K562 (cell line): ENCODE measurements around the gene VPS13D. TPM values are rescaled to one million over a fixed set of nuclear protein-coding genes. Genes with fewer than 3 reads are reported as not detected.

Experiments used
- BCL6 ChIP-seq: fragments of 250-450 bp; sonication (Bioruptor Pico); IDR thresholded peaks from 2 replicates; pipeline ENCODE4 v1.4.0; 2020
- GATA2 ChIP-seq: sonication (generic); formaldehyde crosslinking; IDR thresholded peaks from 2 replicates; pipeline ENCODE4 v1.4.0; 2020; ENCODE audit warnings: mild to moderate bottlenecking, missing genetic modification reagents
- MAFG ChIP-seq: fragments of 450-650 bp; conservative IDR thresholded peaks from 2 replicates; pipeline ENCODE4 v1.6.1; 2016; ENCODE audit warnings: missing genetic modification characterization, missing compliant biosample characterization
- NFXL1 ChIP-seq: fragments of 450-650 bp; formaldehyde crosslinking; IDR thresholded peaks from 2 replicates; pipeline ENCODE4 v1.4.0; 2021; ENCODE audit warnings: mild to moderate bottlenecking
- STAG1 ChIP-seq: sonication (generic); formaldehyde crosslinking; IDR thresholded peaks from 2 replicates; pipeline ENCODE4 v1.5.0; 2020; ENCODE audit warnings: missing genetic modification reagents, borderline replicate concordance
- TCF7L2 ChIP-seq: fragments of 150-350 bp; IDR thresholded peaks from 2 replicates; pipeline ENCODE4 v1.6.1; 2016; ENCODE audit warnings: low read depth, mild to moderate bottlenecking, low read length, moderate library complexity
- TRIM24 ChIP-seq, 2 experiments: fragments of 450-650 bp; IDR thresholded peaks; 2 replicates each; pipeline ENCODE4 v1.6.1; 2016
- TRIM28 ChIP-seq: fragments of 450-650 bp; IDR thresholded peaks from 2 replicates; pipeline ENCODE4 v1.6.1; 2017
- XRCC3 ChIP-seq: fragments of 450-650 bp; IDR thresholded peaks from 2 replicates; pipeline ENCODE4 v1.6.1; 2017; ENCODE audit warnings: mild to moderate bottlenecking, moderate library complexity
- ZC3H11A ChIP-seq: IDR thresholded peaks from 2 replicates; pipeline ENCODE4 v1.6.1; 2012; ENCODE audit warnings: low read depth, low read length, improper control_type of control experiment
- ZFP36 ChIP-seq: fragments of 150-350 bp; IDR thresholded peaks from 2 replicates; pipeline ENCODE4 v1.6.1; 2018; ENCODE audit warnings: low read length, low read depth; ENCODE audit not compliant: partially characterized antibody
- ZNF551 ChIP-seq: fragments of 250-450 bp; sonication (Bioruptor Pico); IDR thresholded peaks from 2 replicates; pipeline ENCODE4 v1.5.0; 2021; ENCODE audit warnings: mild to moderate bottlenecking, moderate library complexity
- polyA plus RNA-seq, 8 experiments: library from polyadenylated mRNA; depleted of rRNA in 4 of 8; stranded (reverse) in 5 of 8; unstranded in 3 of 8; fragments of >200 nt; fragmentation: Nextera tagmentation in 2 of 8; fragmentation: Illumina TruSeq in 1 of 8; extraction: Ambion mirVana in 2 of 8; extraction: Trizol in 1 of 8; gene quantifications; 2 replicates each; pipeline versions ENCODE4 v1.2.1 to v1.2.3, GENCODE V29; 2011 to 2014; ENCODE audit warnings: inconsistent platforms in 1 of 8, missing spikeins in 1 of 8
- total RNA-seq, 7 experiments: library from RNA; depleted of rRNA in 6 of 7; stranded (reverse); fragments of >200 nt in 6 of 7; fragmentation: Illumina TruSeq in 2 of 7; extraction: Trizol in 2 of 7; gene quantifications; 2 replicates each; pipeline versions ENCODE4 v1.2.1 to v1.2.3, GENCODE V29; 2011 to 2021; ENCODE audit warnings: low replicate concordance in 1 of 7
- TF ChIP-seq, protein P1 (sequence below): fragments of 250-450 bp; sonication (Bioruptor Pico); IDR thresholded peaks from 2 replicates; pipeline ENCODE4 v1.4.0; 2020; ENCODE audit warnings: borderline replicate concordance
- TF ChIP-seq, protein P2 (sequence below): sonication (generic); formaldehyde crosslinking; IDR thresholded peaks from 2 replicates; pipeline ENCODE4 v1.8.0; 2023; ENCODE audit warnings: missing genetic modification reagents, mild to moderate bottlenecking, borderline replicate concordance
- TF ChIP-seq, protein P3 (sequence below): fragments of 250-450 bp; sonication (Bioruptor Pico); IDR thresholded peaks from 2 replicates; pipeline ENCODE4 v1.5.0; 2020; ENCODE audit warnings: mild to moderate bottlenecking
- TF ChIP-seq, protein P4 (sequence below), 3 experiments: fragments of 200-800 bp in 1 of 3; fragments of 250-450 bp in 1 of 3; fragments of 450-650 bp in 1 of 3; sonication (Bioruptor Pico) in 1 of 3; sonication (Bioruptor generic) in 1 of 3; formaldehyde crosslinking in 1 of 3; IDR thresholded peaks; 2 replicates each; pipeline versions ENCODE4 v1.6.1 to v1.8.0; 2016 to 2022; ENCODE audit warnings: mild to moderate bottlenecking in 2 of 3, missing genetic modification characterization in 2 of 3, missing compliant biosample characterization in 1 of 3, moderate library complexity in 1 of 3

VPS13D gene
- total and polyA plus RNA-seq, 9 of the 15 experiments (the other 6 are each of a cell fraction or from before 2014, with no cell fraction given): 6.1 to 51.5 (median 38.5) TPM

DNA sequence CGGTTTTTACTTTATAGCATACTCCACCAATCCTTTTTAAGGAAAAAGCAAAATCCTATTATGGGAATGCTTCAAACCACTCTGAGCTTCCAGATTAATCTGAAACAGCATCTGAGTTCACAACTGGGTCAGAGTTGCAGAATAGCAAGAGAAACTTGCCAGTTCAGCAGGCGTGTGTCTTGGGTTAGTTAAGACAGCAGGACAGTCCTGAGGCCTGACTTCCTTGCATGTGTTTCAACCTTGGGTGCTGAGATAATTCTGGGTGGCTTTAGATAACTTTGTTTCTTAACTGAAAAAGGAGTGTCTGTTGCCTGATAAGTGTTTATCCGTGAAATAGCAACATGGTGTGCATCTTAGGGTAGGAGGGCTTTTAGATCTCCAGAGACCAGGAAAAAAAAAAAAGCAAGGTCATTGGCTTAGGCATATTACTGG, 218.9 kb downstream of the VPS13D start (continued):
- TF ChIP-seq XRCC3: no peak
- TF ChIP-seq, protein P1, sequence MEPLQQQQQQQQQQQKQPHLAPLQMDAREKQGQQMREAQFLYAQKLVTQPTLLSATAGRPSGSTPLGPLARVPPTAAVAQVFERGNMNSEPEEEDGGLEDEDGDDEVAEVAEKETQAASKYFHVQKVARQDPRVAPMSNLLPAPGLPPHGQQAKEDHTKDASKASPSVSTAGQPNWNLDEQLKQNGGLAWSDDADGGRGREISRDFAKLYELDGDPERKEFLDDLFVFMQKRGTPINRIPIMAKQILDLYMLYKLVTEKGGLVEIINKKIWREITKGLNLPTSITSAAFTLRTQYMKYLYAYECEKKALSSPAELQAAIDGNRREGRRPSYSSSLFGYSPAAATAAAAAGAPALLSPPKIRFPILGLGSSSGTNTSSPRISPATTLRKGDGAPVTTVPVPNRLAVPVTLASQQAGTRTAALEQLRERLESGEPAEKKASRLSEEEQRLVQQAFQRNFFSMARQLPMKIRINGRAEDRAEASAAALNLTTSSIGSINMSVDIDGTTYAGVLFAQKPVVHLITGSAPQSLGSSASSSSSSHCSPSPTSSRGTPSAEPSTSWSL (CRISPR knock-in tag): no peak
- peak; percentile 94 for TF ChIP-seq MAFG (tag)
- TF ChIP-seq, protein P2, sequence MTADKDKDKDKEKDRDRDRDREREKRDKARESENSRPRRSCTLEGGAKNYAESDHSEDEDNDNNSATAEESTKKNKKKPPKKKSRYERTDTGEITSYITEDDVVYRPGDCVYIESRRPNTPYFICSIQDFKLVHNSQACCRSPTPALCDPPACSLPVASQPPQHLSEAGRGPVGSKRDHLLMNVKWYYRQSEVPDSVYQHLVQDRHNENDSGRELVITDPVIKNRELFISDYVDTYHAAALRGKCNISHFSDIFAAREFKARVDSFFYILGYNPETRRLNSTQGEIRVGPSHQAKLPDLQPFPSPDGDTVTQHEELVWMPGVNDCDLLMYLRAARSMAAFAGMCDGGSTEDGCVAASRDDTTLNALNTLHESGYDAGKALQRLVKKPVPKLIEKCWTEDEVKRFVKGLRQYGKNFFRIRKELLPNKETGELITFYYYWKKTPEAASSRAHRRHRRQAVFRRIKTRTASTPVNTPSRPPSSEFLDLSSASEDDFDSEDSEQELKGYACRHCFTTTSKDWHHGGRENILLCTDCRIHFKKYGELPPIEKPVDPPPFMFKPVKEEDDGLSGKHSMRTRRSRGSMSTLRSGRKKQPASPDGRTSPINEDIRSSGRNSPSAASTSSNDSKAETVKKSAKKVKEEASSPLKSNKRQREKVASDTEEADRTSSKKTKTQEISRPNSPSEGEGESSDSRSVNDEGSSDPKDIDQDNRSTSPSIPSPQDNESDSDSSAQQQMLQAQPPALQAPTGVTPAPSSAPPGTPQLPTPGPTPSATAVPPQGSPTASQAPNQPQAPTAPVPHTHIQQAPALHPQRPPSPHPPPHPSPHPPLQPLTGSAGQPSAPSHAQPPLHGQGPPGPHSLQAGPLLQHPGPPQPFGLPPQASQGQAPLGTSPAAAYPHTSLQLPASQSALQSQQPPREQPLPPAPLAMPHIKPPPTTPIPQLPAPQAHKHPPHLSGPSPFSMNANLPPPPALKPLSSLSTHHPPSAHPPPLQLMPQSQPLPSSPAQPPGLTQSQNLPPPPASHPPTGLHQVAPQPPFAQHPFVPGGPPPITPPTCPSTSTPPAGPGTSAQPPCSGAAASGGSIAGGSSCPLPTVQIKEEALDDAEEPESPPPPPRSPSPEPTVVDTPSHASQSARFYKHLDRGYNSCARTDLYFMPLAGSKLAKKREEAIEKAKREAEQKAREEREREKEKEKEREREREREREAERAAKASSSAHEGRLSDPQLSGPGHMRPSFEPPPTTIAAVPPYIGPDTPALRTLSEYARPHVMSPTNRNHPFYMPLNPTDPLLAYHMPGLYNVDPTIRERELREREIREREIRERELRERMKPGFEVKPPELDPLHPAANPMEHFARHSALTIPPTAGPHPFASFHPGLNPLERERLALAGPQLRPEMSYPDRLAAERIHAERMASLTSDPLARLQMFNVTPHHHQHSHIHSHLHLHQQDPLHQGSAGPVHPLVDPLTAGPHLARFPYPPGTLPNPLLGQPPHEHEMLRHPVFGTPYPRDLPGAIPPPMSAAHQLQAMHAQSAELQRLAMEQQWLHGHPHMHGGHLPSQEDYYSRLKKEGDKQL (CRISPR knock-in tag): no peak
- TF ChIP-seq, protein P3, sequence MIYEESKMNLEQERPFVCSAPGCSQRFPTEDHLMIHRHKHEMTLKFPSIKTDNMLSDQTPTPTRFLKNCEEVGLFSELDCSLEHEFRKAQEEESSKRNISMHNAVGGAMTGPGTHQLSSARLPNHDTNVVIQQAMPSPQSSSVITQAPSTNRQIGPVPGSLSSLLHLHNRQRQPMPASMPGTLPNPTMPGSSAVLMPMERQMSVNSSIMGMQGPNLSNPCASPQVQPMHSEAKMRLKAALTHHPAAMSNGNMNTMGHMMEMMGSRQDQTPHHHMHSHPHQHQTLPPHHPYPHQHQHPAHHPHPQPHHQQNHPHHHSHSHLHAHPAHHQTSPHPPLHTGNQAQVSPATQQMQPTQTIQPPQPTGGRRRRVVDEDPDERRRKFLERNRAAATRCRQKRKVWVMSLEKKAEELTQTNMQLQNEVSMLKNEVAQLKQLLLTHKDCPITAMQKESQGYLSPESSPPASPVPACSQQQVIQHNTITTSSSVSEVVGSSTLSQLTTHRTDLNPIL: no peak
- no peak for TF ChIP-seq ZNF551
- TF ChIP-seq BCL6 (CRISPR knock-in tag): peak; percentile 78; the same call in 1 of the 2 replicates
- TF ChIP-seq STAG1 (CRISPR knock-in tag): no peak
- no peak for TF ChIP-seq NFXL1 (CRISPR knock-in tag)
- TF ChIP-seq ZFP36: no peak
- TF ChIP-seq ZC3H11A: 0 out of 2 replicates have a peak, but pooled peaks have one; percentile 35
- TF ChIP-seq TCF7L2: no peak
- TF ChIP-seq, protein P4, sequence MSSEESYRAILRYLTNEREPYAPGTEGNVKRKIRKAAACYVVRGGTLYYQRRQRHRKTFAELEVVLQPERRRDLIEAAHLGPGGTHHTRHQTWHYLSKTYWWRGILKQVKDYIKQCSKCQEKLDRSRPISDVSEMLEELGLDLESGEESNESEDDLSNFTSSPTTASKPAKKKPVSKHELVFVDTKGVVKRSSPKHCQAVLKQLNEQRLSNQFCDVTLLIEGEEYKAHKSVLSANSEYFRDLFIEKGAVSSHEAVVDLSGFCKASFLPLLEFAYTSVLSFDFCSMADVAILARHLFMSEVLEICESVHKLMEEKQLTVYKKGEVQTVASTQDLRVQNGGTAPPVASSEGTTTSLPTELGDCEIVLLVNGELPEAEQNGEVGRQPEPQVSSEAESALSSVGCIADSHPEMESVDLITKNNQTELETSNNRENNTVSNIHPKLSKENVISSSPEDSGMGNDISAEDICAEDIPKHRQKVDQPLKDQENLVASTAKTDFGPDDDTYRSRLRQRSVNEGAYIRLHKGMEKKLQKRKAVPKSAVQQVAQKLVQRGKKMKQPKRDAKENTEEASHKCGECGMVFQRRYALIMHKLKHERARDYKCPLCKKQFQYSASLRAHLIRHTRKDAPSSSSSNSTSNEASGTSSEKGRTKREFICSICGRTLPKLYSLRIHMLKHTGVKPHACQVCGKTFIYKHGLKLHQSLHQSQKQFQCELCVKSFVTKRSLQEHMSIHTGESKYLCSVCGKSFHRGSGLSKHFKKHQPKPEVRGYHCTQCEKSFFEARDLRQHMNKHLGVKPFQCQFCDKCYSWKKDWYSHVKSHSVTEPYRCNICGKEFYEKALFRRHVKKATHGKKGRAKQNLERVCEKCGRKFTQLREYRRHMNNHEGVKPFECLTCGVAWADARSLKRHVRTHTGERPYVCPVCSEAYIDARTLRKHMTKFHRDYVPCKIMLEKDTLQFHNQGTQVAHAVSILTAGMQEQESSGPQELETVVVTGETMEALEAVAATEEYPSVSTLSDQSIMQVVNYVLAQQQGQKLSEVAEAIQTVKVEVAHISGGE (CRISPR knock-in tag; IDR thresholded peaks at IDR 0.05): peak in 1 of 3 experiments; percentile 80; a peak in 2 of 6 replicates
- peak; percentile 99 for TF ChIP-seq TRIM24 (IDR thresholded peaks at IDR 0.05)
- TF ChIP-seq GATA2 (CRISPR knock-in tag): peak; percentile 98
- peak; percentile 81 for TF ChIP-seq TRIM28
